Measurements from ENCODE around the gene FKBP5. TPM values are rescaled to one million over a fixed set of nuclear protein-coding genes. Genes with fewer than 3 reads are reported as not detected.
A peak's percentile ranks its signal among the peaks of the same experiment; 100 is the strongest.

Gene FKBP5
- total RNA-seq, 1 donor from 2014 or later: 4.6 TPM

GRCh38 chr6:35602133-35602946, 86.4 kb downstream of the FKBP5 start:
- Histone ChIP-seq H3K9me3 (ENCODE audit: insufficient read depth, low read depth, low read length) (no peaks in the 10 kb centered on the region), H3K4me3 (ENCODE audit: insufficient read depth, low read depth, low read length) (peak overlapping the region; percentile 22), H3K4me2 (ENCODE audit: low read length) (peak overlapping the region; percentile 77), H3K9ac (ENCODE audit: low read length) (peak overlapping the region; percentile 56), H3K79me2 (ENCODE audit: insufficient read depth, low read length) (no peaks in the 10 kb centered on the region), H3K27ac (ENCODE audit: low read depth, low read length) (peak overlapping the region; percentile 59), H3K27me3 (ENCODE audit: insufficient read depth, low read length) (no peaks in the 10 kb centered on the region), H2AFZ (ENCODE audit: low read depth, low read length) (no peak overlapping the region), H3K36me3 (ENCODE audit: insufficient read depth, low read length) (no peaks in the 10 kb centered on the region), H4K20me1 (ENCODE audit: insufficient read depth, low read length) (no peaks in the 10 kb centered on the region), H3K4me1 (ENCODE audit: insufficient read depth, low read length) (peaks cover 38% of the 10 kb centered on the region)
- Mint-ChIP-seq H3K9me3 (ENCODE audit: unreplicated experiment) (no peaks in the 10 kb centered on the region), H3K4me3 (ENCODE audit: unreplicated experiment) (no peak overlapping the region), H3K27me3 (ENCODE audit: low read depth, unreplicated experiment) (no peaks in the 10 kb centered on the region), H3K4me1 (ENCODE audit: low read depth, unreplicated experiment) (peaks cover 31% of the 10 kb centered on the region), H3K36me3 (ENCODE audit: low read depth, unreplicated experiment) (no peaks in the 10 kb centered on the region), H3K27ac (ENCODE audit: unreplicated experiment) (no peak overlapping the region)
- no peak for TF ChIP-seq CTCF (IDR thresholded peaks at IDR 0.05; ENCODE audit: insufficient read depth, low read depth, low read length)
- TF ChIP-seq EZH2 (IDR thresholded peaks at IDR 0.05; ENCODE audit: insufficient read depth, low read length): no peak
- FAIRE-seq: no peak
- DNase-seq (ENCODE audit: low read depth): peak; percentile 66

GRCh38 chr6:35601331-35602132, 87.2 kb downstream of the FKBP5 start:
- Mint-ChIP-seq H3K4me1 (ENCODE audit: low read depth, unreplicated experiment) (peaks cover 39% of the 10 kb centered on the region), H3K4me3 (ENCODE audit: unreplicated experiment) (peak overlapping the region; percentile 3), H3K27ac (ENCODE audit: unreplicated experiment) (peak overlapping the region; percentile 27), H3K27me3 (ENCODE audit: low read depth, unreplicated experiment) (no peaks in the 10 kb centered on the region), H3K36me3 (ENCODE audit: low read depth, unreplicated experiment) (no peaks in the 10 kb centered on the region), H3K9me3 (ENCODE audit: unreplicated experiment) (no peaks in the 10 kb centered on the region)
- no peaks in the 10 kb centered on the region for H3K79me2 ChIP-seq (ENCODE audit: insufficient read depth, low read length)
- H3K9ac ChIP-seq (ENCODE audit: low read length): peak overlapping the region; percentile 56
- H3K4me2 ChIP-seq (ENCODE audit: low read length): peak overlapping the region; percentile 77
- no peak overlapping the region for H2AFZ ChIP-seq (ENCODE audit: low read depth, low read length)
- H4K20me1 ChIP-seq (ENCODE audit: insufficient read depth, low read length): no peaks in the 10 kb centered on the region
- no peaks in the 10 kb centered on the region for H3K36me3 ChIP-seq (ENCODE audit: insufficient read depth, low read length)
- peak; percentile 87 for DNase-seq (ENCODE audit: low read depth)
- H3K4me3 ChIP-seq (ENCODE audit: insufficient read depth, low read depth, low read length): peak overlapping the region; percentile 24
- H3K4me1 ChIP-seq (ENCODE audit: insufficient read depth, low read length): peaks cover 46% of the 10 kb centered on the region
- FAIRE-seq: no peak
- TF ChIP-seq EZH2 (IDR thresholded peaks at IDR 0.05; ENCODE audit: insufficient read depth, low read length) (no peak), CTCF (IDR thresholded peaks at IDR 0.05; ENCODE audit: insufficient read depth, low read depth, low read length) (no peak)
- no peaks in the 10 kb centered on the region for H3K9me3 ChIP-seq (ENCODE audit: insufficient read depth, low read depth, low read length)
- peak overlapping the region; percentile 59 for H3K27ac ChIP-seq (ENCODE audit: low read depth, low read length)
- H3K27me3 ChIP-seq (ENCODE audit: insufficient read depth, low read length): no peaks in the 10 kb centered on the region

Data from astrocyte (in vitro differentiated cells and primary cell).